HG03045 (cell line): Measurements from ENCODE around the gene FGD3.
A peak's percentile ranks its signal among the peaks of the same experiment; 100 is the strongest.

Source experiments
- ATAC-seq: cut with Tn5 transposase; IDR thresholded peaks from one replicate; pipeline ENCODE4 v1.9.1; 2021; ENCODE audit warnings: mild to moderate bottlenecking, moderate library complexity; ENCODE audit not compliant: unreplicated experiment

The FGD3 gene

DNA sequence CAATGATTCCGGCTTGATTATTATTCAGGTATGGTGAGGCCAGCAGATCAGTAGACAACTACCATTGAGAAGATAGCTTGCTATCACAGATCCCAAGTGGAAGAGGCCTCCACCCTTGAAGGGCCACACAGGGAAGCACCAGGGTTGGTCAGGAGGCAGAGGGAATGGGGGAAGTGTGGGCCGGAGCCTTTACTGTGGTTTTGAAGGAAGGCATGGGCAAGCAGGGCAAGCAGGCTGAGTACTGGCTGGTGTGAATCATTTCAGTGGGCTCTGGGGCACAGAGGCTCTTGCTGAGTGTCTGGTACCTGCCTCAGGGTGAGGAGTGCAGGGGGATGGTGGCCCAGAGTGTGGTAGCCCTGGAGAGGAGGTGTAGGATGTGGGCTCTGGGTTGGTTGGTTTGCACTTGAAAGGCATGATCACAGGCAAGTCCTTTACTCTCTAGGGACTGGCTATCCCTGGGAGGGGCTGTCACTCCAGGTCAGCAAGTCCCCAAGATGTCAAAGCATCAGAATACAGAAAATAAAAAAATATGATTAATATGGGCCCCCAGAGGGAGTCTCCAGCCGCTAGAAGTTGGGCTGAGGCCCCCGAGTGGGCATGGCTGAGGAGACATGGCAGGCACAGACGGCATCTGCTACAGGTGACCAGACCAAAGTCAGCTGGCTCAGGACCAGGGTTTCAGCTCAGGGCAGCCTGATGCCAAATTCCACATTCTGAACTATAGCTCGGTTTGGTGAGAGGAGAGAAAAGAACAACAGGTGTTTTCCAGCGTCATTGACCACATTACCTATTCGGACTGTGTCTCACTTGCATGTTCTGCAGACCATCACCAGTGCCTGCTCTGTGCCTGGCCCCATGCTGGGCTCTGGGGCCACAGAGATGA, 101.5 kb downstream of the FGD3 start:
- ATAC-seq, result no peak

DNA sequence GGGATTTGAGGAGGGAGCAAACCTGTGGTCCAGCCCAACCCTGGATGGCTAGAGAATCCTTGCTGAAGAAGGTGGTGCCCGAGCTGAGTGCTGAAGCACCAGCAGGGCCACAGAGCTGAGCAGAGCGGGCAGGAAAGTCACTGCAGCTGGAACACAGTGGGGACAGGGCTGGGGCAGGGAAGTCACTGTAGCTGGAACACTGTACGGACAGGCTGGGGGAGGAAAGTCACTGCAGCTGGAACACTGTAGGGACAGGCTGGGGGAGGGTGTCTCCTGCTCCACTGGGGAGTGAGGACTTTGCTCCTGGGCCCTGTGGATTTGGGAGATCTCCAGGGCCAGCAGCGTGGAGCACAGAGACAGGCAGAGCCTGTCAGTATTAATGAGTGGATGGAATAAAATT, 102.2 kb downstream of the FGD3 start:
- no peak for ATAC-seq

DNA sequence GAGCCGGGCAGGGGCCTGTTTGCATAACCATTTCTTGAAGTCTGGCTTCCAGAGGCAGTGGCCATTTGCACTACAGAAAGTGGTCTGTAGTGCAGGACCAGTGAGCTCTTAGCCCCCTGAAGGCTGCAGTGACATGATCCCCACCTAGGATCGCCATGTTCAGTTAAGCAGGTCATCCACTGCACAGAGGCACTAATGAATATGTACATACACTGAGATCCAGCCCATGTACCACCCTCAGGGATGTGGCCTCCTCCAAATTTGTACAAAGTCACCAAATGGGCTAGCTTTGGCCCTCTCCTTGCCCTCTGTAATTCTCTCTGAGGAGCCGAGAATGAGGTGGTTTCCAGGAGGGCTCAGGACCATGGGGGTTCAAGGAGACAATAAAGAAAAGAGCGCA, 102.9 kb downstream of the FGD3 start:
- no peak for ATAC-seq

DNA sequence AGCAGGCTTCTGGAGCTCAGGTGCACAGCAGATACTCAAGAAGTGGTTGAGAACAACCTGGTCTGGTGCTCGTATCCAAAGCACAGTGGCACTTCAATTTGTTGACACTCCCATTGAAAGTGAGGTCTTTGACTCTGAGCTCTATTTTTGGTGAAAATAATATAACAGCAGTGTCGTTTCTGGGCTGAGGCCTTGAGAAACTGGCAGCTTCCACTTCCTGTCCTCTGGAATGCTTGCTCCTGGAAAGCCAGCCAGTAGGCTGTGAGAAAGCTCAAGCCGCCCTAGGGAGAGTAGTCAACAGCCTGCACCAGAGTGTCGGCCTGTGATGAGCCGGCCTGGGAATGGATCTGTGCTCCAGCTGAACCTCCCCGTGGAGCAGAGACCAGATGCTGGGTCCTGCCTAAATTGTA, 104.4 kb downstream of the FGD3 start:
- no peak for ATAC-seq

DNA sequence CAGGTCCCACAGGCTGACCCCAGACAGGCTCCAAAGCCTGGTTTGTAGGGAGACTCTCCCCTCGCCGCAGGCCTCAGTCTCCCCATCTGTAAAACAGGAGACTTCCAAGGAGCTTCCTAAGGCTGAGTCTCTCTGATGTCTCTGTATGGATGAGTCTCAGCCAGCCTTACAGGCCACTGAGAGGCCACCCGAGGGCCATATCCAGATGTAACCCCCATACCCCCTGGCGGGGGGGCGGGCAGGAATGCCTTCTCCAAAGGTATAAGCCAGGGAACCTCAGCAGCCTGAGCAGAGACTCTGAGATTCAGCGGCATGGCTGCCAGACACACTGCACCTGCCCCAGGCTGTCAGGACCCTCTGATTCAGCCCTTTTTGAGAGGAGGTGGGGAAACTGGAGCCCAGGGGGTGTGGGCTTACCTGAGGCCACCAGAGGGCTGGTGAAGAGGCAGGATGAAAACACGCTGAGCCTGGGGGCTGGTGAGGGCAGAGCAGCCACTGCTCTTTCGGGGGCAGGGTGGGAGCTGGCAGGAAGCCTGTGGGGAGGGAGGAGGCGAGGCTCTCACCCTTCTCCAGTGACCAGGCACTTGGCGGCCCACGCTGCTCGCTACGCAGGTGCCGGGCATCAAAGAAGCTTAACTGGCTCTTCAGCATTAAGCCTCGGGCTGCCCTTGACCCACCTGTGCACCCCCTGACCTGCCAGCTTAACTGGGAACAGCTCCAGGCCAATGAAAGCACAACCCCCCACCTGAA, 105.6 kb downstream of the FGD3 start:
- ATAC-seq, result no peak

DNA sequence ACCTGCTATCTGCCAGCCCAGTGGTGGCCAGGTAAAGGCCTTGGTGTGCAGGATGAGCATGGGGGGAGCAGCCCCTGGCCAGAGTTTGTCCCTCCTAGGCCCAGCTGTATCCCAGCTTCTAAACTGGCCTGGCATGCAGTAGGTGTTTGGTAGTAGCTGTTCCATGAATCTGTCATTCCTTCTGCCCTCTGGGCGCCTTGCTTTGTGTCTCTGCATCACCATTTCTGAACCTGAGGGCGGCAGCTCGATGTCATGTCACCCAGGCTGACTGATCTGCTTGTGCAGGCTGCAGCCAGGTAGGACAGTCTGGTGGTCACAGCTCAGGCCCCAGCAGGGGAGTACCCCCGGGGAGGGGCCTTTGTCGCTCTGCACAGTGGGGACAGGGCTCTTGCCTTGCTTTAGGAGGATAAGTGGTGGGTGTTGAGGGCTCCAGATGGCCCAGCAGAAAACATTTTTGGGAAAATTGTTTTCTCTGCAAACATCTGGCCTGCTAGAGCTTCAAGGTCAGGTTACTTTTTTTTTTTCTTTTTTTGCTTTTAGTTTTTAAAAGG, 106.5 kb downstream of the FGD3 start:
- ATAC-seq, result no peak

DNA sequence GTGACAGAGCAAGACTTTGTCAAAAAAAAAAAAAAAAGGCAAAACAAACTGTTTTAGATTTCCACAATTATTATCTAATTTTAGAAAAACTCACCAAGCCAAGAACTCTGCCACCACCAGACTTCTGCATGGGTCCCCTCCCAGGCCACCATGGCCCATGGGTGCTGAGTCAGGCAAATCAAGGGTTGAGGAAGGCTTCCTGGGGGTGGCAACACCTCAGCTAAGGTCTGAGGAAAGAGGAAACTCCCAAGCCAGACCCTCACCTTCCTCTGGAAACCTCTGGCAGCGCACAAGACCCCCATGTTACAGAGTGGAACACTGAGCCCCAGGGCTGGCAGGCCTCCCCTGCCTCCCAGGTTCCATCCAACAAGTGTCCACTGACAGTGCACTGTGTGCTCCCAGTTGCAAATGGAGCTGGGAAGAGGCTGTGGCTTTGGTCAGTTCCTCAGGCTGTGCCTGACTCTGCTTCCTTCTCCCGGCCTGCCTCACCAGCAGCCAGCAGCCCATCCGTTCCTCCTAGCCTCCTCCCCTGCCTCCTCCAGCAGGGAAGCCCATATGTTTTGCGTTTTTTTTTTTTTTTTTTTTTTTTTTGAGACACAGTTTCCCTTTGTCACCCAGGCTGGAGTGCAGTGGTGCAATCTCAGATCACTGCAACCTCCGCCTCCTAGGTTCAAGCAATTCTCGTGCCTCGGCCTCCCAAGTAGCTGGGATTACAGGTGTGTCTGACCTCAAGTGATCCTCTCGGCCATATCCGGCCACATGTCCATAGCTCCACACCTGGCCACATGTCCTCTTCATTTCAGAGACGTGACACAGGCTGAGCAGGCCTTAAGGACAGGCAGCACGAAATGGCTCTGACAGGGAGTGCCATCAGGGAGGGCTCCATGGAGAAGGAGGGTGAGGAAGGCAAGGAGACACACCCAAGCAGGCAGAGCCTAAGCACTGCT, 107.7 kb downstream of the FGD3 start:
- ATAC-seq, result no peak

DNA sequence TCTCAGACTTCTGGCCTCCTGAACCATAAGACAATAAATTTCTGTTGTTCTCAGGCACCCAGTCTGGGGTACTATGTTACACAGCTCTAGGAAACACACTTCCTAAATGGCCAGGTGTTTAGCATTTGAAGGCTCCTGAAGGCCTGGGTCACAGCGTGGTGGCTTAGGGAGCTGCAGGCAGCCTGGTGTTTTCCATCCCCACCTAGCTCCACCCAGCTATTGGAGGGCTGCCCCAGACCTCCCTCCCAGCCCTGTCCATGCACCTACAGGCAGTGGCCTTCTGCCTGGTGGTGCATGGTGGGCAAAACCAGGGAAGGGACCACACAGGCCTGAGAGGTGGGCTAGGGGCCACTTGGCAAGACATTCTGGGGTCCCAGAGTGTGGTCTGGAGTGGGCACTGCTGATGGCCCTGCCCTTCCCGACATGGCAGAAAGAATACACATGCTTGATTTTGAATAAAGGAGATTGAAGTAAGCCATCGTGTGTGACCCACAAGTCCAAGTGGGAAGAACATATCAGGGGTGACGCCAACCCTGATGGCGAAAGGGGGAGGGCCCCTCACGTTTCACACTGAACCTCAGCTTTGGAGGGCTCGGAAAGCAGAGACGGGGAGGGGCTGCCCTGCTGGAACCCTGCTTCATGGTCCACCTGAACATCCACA, 109.8 kb downstream of the FGD3 start:
- no peak for ATAC-seq

DNA sequence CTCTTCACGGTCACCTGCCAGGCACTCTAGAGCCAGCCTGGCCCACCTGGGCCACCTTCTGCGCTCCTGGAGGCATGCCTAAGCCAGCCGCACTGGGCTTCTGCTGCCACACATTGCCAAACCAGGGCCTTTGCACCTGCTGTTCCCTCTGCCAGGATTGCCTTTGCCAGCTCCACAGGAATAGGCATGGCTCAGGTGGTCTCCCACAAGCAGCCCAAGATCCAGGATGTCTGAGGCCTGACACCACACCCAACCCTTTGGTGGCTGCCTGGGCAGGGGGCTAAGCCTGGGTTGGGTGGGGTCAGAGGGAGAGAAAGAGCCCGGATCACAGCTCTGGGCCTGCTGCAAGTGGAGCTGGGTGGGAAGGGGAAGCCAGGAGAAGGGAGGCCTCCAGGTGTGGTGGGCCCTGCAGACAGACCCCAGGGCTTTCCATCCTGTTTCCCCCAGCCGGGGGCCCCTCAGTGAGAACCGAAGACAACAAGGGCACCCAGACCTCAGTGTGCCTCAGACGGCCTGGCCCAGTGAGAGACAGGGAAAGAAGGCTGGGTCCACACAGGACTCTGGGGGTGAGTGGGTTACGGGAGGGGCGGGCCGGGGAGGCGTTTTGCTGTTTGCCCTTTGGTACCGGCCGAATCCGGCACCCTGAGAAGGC, 110.5 kb downstream of the FGD3 start:
- ATAC-seq, result no peak

DNA sequence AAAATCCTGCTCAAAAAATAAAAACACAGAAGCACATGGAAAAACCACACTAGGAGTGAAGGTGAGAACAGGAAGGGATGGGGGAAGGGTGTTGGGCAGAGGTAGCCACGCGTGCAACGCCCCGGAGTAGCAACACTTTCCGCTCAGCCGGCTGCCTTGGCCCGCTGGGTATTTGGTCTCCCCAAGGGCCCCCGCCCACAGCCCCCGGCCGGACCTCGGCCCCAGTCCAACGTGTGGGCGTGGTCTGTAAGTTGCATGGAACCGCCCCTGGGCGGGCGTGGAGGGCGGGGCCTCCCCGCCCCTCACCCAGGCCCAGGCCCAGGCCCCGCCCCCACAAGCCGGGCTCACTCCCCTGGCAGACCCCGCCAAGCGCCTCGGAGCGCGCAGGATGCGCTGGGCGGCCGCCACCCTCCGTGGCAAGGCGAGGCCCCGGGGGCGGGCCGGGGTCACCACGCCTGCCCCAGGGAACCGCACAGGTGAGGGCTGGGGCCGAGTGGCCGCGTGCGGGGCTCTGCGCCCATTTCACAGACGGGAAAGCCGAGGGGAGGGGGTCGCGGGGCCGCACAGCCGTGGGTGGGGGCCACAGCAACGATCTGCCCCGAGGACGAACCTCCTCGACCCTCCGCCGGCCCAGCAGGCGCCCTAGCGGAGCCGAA, 111.2 kb downstream of the FGD3 start, which contains the start of gene SUSD3:
SUSD3 (plus strand) TSS at position 347 of the 656 bp plus-strand sequence; CDS start at position 389, 42 bp downstream.
- peak; percentile 58 for ATAC-seq

DNA sequence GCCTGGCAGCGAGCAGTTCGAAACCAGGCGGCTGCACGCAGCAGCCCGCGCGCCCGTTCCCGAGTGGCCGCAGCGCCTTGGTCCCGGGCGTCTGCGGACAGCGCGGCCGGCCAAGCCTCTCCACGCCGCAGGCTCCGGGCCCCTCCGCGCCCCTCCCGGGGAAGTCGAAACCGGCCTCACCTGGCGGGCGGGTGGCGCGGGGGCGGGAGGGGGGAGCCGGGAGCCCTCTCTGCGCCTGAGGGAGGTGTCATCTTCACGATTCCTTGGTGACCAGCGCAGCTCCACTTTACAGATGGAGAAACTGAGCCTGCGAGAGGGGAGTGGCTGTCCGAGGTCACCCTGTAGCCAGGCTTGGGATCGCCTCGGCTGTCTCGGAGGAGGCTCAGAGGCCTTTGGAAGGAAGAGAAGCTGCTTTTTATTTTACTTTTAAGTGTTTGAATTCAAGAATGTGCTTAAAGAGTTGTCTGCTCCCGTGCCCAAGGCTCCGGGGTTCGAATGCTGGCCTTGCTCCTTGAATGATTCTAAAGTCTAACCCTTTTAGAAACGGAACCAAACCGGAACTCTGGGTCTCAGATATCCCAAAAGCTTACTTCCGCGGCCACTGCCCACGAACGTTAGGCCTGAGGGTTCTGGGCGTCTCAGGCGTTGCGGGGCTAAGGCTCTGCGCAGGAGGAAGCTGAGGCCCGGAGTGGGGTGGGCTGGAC, 111.8 kb downstream of the FGD3 start:
- peak; percentile 27 for ATAC-seq

DNA sequence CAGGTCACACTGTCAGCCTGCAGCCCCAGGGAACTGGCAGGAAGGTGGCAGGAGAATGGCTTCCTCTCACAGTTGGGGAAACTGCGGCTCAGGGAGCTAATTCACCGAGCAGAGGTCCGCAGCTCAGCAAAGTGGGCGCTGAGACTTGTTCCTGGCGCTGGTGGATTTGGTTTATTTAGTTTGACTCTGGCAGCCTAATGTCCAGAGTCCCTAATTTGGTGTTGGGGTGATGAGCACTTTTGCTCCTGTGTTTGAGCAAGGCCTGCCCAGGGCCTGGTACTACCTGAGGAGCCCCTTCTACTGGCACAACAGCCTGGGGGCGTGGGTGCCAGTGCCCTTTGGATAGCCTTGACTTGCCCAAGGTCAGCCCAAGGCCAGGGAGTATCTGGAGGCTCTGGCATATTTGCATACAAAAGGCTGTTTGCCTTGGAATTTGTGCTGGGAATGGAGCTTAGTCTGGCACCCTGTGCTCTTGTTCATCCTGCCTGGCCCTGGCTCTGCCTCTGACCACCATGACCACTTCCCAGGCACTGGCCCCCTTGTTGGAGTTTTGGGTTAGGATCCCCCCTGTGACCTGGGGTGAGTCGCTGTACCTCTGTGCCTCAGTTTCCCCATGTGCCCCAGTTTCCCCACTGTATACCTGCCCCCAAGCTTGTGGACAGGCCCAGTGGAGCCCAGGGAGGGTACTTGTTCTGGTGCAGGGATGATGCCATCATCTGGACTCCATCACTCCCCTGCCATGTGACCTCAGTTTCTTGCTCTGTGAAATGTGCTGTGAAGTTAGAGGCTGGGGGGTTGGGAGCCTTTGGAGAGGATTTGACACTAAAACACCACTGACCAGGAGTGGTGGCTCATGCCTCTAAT, 112.6 kb downstream of the FGD3 start:
- ATAC-seq, result no peak

DNA sequence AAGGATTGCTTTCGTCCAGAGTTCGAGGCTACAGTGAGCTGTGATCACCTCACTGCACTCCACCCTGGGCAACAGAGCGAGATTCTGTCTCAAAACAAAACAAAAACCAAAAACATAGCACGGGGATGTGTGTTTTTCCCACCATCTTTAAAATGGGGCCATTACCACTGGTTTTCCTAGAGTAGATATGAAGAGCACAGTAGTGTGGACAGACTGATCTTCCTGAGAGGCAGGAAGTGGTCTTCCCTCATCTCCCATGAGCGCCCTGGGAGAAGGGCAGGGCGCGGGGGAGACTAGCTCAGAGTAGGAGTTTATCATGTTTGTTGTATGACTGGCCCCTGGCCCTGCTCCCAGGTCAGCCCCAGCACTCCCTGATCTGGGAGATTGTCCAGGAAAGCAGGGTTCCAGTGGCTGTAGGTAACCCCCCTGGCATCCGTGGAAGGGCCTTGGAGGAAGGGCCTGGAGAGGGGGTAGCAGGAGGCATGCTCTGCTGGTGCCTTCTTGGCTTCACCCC, 113.5 kb downstream of the FGD3 start:
- no peak for ATAC-seq

DNA sequence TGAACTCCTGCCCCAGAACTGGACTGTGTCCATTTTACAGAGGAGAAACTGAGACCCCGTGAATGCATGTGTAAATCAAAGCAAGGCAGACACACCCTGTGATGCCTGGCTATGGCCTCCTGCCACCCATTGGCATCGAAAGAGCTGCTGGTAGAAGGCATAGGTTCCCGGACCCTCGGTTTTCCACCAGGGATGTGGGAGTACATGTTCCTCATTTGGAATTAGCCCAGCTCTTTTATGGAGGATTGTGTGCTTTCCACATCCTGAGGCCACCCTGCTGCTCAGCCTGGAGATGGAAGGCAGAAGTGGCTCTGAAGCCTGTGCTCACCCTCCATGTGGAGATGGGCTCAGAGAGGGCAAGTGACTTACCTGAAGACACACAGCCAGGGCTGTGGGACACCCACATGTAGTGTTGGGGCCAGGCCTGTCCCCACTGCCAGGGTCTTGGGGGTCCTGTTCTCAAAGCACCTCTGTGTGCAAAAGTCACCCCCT, 114.0 kb downstream of the FGD3 start:
- ATAC-seq, result no peak

DNA sequence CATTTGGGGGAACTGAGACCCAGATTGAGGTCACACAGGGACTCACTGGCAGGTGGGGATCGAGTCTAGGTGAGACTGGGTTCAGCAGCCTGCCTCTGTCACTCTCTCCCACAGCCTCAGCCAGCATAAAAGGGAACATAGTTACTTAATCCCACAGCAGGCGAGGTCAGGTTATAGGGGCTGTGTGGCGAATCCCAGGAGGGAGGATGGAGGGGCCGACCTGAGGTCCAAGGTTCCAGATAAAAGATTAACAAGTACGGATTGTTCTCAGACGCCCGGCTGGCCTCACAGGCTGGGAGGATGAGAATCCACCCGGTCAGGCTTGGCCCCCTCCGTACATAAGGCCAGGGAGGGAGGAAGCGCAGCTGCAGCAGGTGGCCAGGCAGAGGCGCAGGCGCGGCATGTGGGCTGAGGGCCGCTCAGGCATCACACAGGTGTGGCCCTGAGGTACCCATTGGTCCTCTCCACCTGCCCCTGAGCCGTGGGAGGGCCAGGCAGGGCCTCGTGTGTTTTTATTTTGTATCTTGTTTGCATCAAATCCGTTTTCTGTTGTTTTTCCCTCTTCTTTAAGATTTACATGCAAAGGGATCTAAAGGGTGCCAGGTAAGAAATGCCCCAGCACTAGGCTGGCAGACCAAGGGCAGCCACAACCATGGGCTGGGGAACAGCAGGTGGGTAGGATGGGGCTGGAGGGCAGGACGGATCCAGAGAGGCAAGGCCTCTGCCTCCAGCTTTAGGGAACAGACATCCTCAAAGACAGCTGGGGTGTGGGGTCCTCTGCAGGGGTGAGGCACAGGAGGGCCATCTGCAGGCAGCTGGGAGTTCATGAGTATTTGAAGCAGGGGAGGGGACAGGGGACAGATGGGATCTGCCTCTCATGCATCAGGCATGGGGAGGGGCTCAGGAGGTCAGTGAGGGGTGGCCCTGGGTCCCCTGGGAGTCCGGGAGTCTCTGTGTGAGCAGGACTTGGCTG, 114.8 kb downstream of the FGD3 start:
- no peak for ATAC-seq
